22Rv1 (cell line): ENCODE data around the gene SALL2.

ENCODE experiments used
- H3K27ac ChIP-seq: fragments of 450-650 bp; 2 replicates; pipeline ENCODE4 v1.5.1; 2017
- CTCF ChIP-seq: fragments of 450-650 bp; IDR thresholded peaks from 2 replicates; pipeline ENCODE4 v1.5.1; 2017; ENCODE audit warnings: mild to moderate bottlenecking
- ZFX ChIP-seq: fragments of 450-650 bp; IDR thresholded peaks from 2 replicates; pipeline ENCODE4 v1.6.1; 2017; ENCODE audit warnings: antibody characterized with exemption, borderline replicate concordance

The SALL2 gene

GRCh38 chr14:21536418-21537089 lies 10.4 kb upstream of the SALL2 start:
- TF ChIP-seq ZFX (no peak), CTCF (no peak)
- H3K27ac ChIP-seq, result no peak overlapping the region

GRCh38 chr14:21535545-21536417 lies 9.6 kb upstream of the SALL2 start:
- no peak overlapping the region for H3K27ac ChIP-seq
- TF ChIP-seq CTCF, result no peak

- no peak overlapping the region for H3K27ac ChIP-seq
- TF ChIP-seq CTCF (no peak), ZFX (no peak)
Measured at GRCh38 chr14:21534576-21534975, 8.4 kb upstream of the SALL2 start.

GRCh38 chr14:21533294-21533693 lies 7.1 kb upstream of the SALL2 start:
- H3K27ac ChIP-seq, result no peak overlapping the region
- TF ChIP-seq CTCF (no peak), ZFX (no peak)

GRCh38 chr14:21529515-21529914 lies 3.4 kb upstream of the SALL2 start:
- no peak overlapping the region for H3K27ac ChIP-seq
- no peak for TF ChIP-seq CTCF
- TF ChIP-seq ZFX, result no peak

GRCh38 chr14:21528381-21529348 lies 2.5 kb upstream of the SALL2 start:
- TF ChIP-seq CTCF (no peak), ZFX (no peak)
- no peak overlapping the region for H3K27ac ChIP-seq
